ENCODE results near the gene DPY30. TPM values are rescaled to one million over a fixed set of nuclear protein-coding genes. Genes with fewer than 3 reads are reported as not detected.

Gene DPY30
- polyA plus RNA-seq, 12 donors, result 37.1 to 74.6 (median 45.9) TPM; not detected in 1

DNA sequence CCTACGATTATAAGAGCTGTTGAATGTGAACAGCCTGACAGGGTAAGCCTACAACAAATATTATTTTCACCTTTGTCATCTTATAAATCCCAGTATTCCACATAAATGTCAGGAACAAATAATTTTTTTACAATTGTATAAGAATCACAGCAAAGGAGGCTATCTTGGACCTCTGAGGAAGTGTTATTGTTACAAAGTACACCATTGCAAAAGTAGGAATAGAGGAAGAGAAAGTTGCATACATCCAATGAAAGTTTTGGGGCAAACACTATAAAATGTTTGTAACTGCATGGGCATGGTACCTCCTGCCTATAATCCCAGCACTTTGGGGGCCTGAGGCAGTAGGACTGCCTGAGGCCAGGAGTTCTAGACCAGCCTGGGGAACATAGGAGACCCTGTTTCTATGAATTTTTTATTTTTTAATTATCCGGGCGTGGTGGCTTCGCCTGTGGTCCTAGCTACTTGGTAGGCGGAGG, 28.1 kb downstream of the DPY30 start:
- peak; percentile 4 for DNase-seq

DNA sequence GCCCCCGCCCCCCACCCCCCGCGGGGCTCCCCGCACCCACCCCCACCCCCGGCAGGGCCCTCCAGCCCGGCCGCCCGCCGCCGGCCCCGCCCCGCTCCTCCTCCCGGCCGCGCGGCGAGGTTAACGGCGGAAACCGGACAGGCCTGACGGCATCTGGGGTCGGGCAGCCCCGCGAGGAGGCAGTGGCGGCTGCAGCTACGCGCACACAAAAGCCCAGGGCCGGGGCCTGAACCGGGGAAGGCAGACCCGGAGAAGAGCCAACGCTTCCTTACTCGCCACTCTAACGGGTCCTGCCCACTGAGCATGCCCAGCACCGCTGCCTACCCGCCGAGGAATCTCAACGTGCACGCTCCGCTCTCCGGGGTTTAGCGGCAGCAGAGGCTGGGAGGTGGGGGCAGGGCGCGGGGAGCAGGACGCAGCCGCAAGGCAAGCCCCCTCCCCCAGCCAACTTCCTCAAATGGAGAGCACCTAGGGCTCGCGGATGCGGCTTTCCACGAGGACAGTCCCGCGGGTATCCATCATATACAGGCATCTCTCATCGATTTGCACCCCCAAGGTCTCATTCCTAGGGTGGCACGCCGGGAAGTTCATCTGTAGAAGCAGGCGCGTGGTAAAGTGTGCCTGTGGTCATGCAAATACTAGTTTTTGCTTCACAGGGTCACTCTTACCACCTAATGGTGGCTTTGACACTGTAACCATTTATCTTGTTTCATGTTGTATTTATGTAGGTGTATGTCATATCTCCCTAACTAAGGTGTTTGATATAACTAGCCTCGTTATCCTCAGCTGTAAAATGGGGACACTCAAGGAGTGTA, 28.7 kb downstream of the DPY30 start, which contains the start of gene MEMO1:
MEMO1 (minus strand) TSS at position 339 of the 815 bp plus-strand sequence. CDS start 761 bp downstream, outside the sequence.
- DNase-seq, result peak; percentile 91

- peak; percentile 42 for DNase-seq
These were observed 29.3 kb downstream of the DPY30 start for GRCh38 chr2:32010280-32010669.

DNA sequence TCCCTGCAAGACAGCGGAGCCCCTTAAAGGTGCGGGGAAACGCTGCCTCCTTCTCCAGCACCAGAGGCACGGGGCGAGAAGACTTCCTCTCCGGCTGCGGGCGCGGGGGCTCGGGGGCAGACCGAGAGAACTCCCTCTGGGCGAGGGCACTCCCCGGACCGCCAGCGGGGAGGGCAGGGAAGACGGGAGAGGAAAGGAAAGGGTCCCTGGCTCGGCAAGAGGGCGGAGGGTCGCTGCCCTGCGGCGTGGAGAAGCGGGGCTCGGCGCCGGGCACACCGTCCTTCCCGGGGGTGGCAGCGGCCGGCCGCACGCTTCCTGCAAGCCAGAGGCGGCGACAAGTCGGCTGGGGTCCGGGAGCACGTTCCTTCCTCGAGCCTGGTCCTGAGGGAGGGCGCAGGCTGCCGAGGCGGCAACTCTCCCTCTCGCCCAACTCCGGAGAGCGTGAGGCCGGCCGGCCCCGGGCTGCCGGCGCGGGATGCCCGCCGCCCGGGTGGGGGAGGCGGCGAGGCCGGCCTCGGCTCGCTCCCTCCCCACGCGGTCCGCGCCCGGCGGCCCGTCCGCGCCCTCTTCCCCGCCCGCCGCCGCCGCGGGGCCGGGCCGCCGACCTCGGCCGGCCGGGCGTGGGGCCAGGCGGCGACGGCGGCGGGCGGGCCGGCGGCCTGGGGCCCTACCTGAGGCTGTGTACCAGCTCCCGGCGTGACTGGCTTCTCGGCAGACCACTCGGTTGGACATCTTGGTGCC, 29.9 kb downstream of the DPY30 start:
- DNase-seq, result peak; percentile 29

GRCh38 chr2:32008805-32009515, 30.6 kb downstream of the DPY30 start:
- peak; percentile 7 for DNase-seq

GRCh38 chr2:32007121-32007391, 32.5 kb downstream of the DPY30 start:
- no peak for DNase-seq

DNA sequence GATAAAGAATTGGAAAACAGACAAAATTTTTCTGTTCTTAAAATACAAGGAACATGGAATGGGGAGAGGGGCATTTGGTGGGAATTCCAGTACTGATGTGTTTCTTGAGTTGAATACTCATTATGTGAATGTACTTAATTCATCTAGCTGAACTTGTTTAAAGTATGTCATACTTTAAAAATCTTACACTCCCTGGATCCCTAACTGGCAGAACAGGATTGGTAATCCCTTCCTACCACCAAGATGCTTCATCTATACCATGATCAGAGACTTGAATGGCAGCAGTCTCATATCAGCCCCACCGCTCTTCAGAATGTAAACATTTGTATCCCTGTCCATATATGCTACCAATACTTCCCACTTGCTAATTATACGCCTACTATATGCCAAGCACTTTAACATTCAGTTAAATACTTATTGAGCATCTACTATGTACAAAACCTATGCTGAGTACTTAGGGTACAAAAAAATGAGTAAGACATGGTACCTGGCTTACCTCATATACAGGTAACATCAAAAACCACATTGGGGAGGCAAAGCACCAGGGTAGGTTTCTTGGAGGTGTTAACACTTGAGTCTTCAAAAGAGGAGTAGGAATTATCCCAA, 34.1 kb downstream of the DPY30 start:
- DNase-seq, result no peak

GRCh38 chr2:32003791-32004190, 35.8 kb downstream of the DPY30 start:
- no peak for DNase-seq

- DNase-seq, result no peak
These were observed 37.2 kb downstream of the DPY30 start for GRCh38 chr2:32002406-32002805.

- DNase-seq, result no peak
These were observed 40.2 kb downstream of the DPY30 start for GRCh38 chr2:31999438-31999837.

GRCh38 chr2:31998731-31999383, 40.7 kb downstream of the DPY30 start:
- DNase-seq, result no peak

- DNase-seq, result no peak
These were observed 42.0 kb downstream of the DPY30 start for GRCh38 chr2:31997653-31998052.

DNA sequence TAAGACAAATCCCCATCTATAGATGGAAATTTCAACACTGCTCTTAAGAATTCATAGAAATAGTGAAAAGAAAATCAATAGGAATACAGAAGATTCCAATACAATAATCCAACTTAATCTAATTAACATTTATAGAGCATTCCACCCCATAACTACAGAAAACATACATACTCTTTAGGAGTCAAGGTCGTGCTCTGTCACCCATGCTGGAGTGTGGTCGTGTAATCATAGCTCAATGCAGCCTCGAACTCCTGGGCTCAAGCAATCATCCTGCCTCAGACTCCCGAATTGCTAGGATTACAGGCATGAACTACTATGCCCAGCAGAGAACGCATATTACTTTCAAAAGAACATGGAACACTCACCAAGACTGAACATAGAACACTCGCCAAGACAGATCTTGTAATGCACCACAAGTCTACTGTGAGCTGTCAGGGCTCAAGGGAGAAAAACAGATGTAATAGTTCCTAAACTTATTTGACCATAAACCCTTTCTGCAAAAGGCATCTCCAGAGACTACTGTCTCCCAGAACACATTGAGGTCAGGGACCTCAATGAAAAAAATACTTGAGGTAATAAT, 42.9 kb downstream of the DPY30 start:
- DNase-seq, result no peak

DNA sequence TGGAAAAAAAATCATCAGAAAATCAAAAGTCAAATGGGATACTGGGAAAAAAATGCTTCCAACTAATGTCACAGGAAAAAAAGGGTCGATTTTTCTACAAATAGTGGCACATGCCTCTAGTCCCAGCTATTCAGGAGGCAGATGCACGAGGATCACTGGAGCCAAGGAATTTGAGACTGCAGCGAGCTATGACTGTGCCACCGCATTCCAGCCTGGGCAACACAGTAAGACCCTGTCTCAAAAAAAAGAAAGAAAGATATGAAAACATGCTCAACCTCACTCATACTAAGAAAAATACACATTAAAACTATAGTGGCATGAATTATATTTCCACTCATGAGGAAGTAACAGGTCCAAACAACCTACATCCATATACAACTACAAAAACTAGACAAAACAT, 46.7 kb downstream of the DPY30 start:
- DNase-seq, result no peak

- DNase-seq, result no peak
These were observed 47.5 kb downstream of the DPY30 start for GRCh38 chr2:31992025-31992579.

DNA sequence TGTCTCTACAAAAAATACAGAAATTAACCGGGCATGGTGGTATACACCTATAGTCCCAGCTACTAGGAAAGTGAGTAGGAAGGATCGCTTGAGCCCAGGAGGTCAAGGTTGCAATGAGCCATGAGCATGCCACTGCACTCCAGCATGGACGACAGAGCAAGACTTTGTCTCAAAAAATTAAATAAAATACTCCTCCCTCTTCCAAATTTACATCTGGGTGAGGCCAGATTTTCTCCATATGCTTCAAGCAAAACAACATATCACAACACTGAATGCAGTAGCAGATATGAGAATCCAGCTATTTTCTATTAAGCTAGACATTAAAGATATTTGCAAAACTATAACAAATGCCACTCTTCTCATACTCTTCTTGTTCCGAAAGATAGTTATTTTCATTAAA, 49.7 kb downstream of the DPY30 start:
- DNase-seq, result no peak

DNA sequence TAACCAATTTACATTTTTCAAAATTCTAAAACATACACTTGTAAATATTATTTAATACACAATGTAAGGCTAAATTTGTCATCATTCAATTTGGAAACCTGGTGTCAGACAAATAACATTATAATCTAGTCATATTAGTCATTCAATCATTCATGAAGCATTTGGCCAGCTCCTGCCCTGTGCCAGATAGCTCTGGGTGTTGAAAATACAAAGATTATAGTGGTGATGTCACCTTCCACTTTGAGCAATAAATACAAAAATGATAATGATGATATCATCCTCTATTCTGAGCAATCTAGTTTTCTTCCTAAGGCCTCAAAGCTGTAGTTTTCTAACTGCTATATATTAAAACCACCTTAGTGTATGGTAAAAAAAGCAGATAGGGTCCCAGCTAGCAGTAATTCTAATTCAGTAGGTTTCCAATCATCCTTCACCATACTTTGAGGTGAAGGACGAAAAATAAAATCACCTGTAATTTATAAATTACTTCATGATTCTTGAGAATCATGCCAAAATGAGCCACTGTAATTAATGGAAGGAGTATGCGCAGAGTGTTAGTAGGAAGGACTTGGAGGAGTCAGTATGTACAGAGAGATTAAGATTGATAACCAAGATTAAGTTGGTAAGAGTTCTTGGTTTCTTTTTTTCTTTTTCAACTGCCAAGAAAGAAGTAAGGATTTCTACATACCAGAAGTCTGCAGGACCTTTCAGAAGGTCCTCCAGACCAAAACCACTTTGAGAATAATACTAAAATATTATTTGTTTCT, 52.0 kb downstream of the DPY30 start:
- DNase-seq, result no peak

DNA sequence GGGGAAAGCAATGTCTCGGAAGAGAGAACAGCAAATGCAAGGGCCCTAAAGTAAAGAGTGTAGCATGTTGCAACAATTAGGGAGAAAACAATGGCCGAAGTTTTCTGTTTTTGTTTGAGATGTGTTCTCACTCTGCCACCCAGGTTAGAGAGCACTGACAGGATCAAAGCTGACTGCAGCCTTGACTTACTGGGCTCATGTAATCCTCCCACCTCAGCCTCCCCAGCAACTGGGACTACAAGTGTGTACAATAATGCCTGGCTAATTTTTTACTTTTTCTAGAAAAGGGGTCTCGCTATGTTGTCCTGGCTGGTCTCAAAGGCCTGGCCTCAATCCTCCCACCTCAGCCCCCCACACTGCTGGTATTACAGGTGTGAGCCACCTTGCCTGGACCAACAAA, 52.7 kb downstream of the DPY30 start:
- no peak for DNase-seq

DNA sequence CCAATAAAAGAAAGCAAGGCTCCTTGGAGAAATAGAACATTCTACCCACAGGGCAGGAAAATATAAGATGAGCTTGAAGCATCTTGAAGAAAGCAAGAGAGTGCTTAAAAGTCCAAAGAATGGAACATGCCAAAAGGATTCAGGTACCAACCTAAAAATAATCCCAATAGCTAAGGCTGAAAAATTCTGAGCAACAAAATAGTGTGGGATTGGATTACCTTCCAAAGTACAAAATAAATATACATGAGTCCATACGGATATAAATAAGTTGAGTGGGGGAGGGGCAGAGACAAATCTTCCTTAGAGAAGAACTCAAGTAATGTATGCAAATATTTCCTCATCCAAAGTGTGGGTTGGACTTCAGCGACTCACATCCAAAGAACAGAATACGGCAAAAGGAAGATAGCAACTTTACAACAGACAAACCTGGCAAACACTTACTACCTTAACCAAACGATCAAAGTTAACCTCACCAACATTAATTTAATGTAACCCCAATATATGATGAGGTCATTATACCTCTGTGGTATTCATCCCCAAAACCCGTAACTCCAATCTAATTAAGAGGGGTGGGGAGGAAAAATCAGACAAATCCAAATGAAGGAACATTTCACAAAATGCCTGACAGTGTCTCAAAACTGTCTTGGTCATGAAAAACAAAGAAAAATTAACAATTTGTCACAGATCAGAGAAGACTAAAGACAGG, 55.7 kb downstream of the DPY30 start:
- no peak for DNase-seq

Data from muscle of arm (tissue), 12 donors.